K562 (cell line): Measurements from ENCODE around the gene LRRC41. TPM values are rescaled to one million over a fixed set of nuclear protein-coding genes. Genes with fewer than 3 reads are reported as not detected.

Experiments used
- HCFC1 ChIP-seq: IDR thresholded peaks from 2 replicates; pipeline ENCODE4 v1.6.1; 2012; ENCODE audit warnings: low read depth, low read length, improper control_type of control experiment
- KLF16 ChIP-seq: IDR thresholded peaks from 2 replicates; pipeline ENCODE4 v1.6.1; 2016; ENCODE audit warnings: antibody characterized with exemption
- MCM5 ChIP-seq: fragments of 450-650 bp; IDR thresholded peaks from 2 replicates; pipeline ENCODE4 v1.6.1; 2016; ENCODE audit warnings: low read depth
- MEF2A ChIP-seq: IDR thresholded peaks from 2 replicates; pipeline ENCODE4 v1.6.1; 2011; ENCODE audit warnings: low read depth, mild to moderate bottlenecking, low read length, moderate library complexity; ENCODE audit not compliant: control insufficient read depth
- NFXL1 ChIP-seq: fragments of 450-650 bp; formaldehyde crosslinking; IDR thresholded peaks from 2 replicates; pipeline ENCODE4 v1.4.0; 2021; ENCODE audit warnings: mild to moderate bottlenecking
- OTX1 ChIP-seq: fragments of 450-650 bp; formaldehyde crosslinking; IDR thresholded peaks from 2 replicates; pipeline ENCODE4 v1.4.0; 2022; ENCODE audit warnings: mild to moderate bottlenecking
- SOX6 ChIP-seq: fragments of 450-650 bp; IDR thresholded peaks from 2 replicates; pipeline ENCODE4 v1.6.1; 2014; ENCODE audit warnings: mild to moderate bottlenecking
- ZNF212 ChIP-seq: fragments of 450-650 bp; formaldehyde crosslinking; IDR thresholded peaks from 2 replicates; pipeline ENCODE4 v1.4.0; 2020; ENCODE audit warnings: mild to moderate bottlenecking
- ZNF324 ChIP-seq: fragments of 250-450 bp; sonication (Bioruptor Pico); IDR thresholded peaks from 2 replicates; pipeline ENCODE4 v1.4.0; 2020; ENCODE audit warnings: mild to moderate bottlenecking
- ZNF444 ChIP-seq: fragments of 250-450 bp; sonication (Bioruptor Pico); IDR thresholded peaks from 2 replicates; pipeline ENCODE4 v1.4.0; 2020; ENCODE audit warnings: mild to moderate bottlenecking, moderate library complexity
- ZNF584 ChIP-seq: fragments of 200-800 bp; sonication (Bioruptor generic); IDR thresholded peaks from 2 replicates; pipeline ENCODE4 v1.6.1; 2016; ENCODE audit warnings: low read depth, mild to moderate bottlenecking, missing genetic modification characterization, missing compliant biosample characterization
- polyA plus RNA-seq, 8 experiments: library from polyadenylated mRNA; depleted of rRNA in 4 of 8; stranded (reverse) in 5 of 8; unstranded in 3 of 8; fragments of >200 nt; fragmentation: Nextera tagmentation in 2 of 8; fragmentation: Illumina TruSeq in 1 of 8; extraction: Ambion mirVana in 2 of 8; extraction: Trizol in 1 of 8; gene quantifications; 2 replicates each; pipeline versions ENCODE4 v1.2.1 to v1.2.3, GENCODE V29; 2011 to 2014; ENCODE audit warnings: inconsistent platforms in 1 of 8, missing spikeins in 1 of 8
- total RNA-seq, 7 experiments: library from RNA; depleted of rRNA in 6 of 7; stranded (reverse); fragments of >200 nt in 6 of 7; fragmentation: Illumina TruSeq in 2 of 7; extraction: Trizol in 2 of 7; gene quantifications; 2 replicates each; pipeline versions ENCODE4 v1.2.1 to v1.2.3, GENCODE V29; 2011 to 2021; ENCODE audit warnings: low replicate concordance in 1 of 7
- TF ChIP-seq, protein P1 (sequence below): fragments of 250-450 bp; sonication (Bioruptor Pico); IDR thresholded peaks from 2 replicates; pipeline ENCODE4 v1.8.0; 2022; ENCODE audit warnings: inconsistent platforms, mild to moderate bottlenecking, moderate library complexity, borderline replicate concordance
- TF ChIP-seq, protein P2 (sequence below): fragments of 250-450 bp; sonication (Bioruptor Pico); IDR thresholded peaks from 2 replicates; pipeline ENCODE4 v1.5.0; 2020; ENCODE audit warnings: mild to moderate bottlenecking, borderline replicate concordance
- TF ChIP-seq, protein P3 (sequence below), 2 experiments: fragments of 450-650 bp; conservative IDR thresholded peaks; 2 replicates each; pipeline ENCODE4 v1.6.1; 2017; ENCODE audit warnings: mild to moderate bottlenecking in 2 of 2, moderate library complexity in 2 of 2

LRRC41 gene
- total and polyA plus RNA-seq, 9 of the 15 experiments (the other 6 are each of a cell fraction or from before 2014, with no cell fraction given), result 10.5 to 64.7 (median 44.2) TPM

DNA sequence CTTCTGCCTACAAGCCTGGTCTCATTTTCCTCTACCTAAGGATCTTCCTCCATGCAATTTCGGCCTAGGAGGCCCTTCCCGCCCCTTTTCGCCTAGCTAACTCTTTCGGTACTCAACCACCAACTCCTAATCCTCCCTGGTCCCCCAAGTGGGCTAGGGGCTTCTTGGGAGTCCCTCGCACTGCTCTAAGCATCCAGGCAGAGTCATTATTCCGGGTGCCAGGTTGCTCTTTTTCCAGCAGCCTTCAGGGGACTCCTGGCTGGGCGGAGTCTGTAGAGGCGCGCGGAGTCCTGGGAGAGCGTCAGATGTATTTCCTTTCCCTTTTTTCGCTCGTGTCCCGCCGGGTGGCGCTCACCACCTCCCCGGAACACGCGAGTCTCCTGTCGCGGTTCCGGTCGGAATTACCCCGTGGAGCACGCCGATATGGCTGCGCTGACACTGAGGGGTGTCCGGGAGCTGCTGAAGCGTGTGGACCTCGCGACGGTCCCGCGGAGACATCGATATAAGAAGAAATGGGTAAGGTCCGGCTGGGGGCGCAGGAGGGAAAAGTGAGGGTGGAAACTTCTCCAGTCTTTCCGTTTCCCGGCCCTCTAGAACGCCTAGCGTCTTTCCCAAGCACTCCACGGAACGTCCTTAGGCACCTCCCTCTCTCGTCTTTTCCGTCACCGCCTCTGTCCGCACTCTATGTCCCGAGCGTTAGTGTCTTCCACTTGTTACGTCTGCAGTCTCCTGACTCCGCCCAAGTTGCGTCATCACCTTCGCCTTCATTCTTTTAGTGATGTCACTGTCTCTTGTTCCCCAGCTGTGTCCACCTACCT is 37.2 kb upstream of the LRRC41 start, which contains the start of gene NSUN4 (continued):
- TF ChIP-seq ZNF324 (CRISPR knock-in tag), result no peak
- TF ChIP-seq HCFC1, result peak; percentile 86
- no peak; the same call in 1 of the 2 replicates for TF ChIP-seq OTX1 (CRISPR knock-in tag)
- TF ChIP-seq, protein P1, sequence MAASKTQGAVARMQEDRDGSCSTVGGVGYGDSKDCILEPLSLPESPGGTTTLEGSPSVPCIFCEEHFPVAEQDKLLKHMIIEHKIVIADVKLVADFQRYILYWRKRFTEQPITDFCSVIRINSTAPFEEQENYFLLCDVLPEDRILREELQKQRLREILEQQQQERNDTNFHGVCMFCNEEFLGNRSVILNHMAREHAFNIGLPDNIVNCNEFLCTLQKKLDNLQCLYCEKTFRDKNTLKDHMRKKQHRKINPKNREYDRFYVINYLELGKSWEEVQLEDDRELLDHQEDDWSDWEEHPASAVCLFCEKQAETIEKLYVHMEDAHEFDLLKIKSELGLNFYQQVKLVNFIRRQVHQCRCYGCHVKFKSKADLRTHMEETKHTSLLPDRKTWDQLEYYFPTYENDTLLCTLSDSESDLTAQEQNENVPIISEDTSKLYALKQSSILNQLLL (CRISPR knock-in tag), result no peak
- peak; percentile 63 for TF ChIP-seq KLF16
- peak; percentile 79 for TF ChIP-seq SOX6
- TF ChIP-seq, protein P2, sequence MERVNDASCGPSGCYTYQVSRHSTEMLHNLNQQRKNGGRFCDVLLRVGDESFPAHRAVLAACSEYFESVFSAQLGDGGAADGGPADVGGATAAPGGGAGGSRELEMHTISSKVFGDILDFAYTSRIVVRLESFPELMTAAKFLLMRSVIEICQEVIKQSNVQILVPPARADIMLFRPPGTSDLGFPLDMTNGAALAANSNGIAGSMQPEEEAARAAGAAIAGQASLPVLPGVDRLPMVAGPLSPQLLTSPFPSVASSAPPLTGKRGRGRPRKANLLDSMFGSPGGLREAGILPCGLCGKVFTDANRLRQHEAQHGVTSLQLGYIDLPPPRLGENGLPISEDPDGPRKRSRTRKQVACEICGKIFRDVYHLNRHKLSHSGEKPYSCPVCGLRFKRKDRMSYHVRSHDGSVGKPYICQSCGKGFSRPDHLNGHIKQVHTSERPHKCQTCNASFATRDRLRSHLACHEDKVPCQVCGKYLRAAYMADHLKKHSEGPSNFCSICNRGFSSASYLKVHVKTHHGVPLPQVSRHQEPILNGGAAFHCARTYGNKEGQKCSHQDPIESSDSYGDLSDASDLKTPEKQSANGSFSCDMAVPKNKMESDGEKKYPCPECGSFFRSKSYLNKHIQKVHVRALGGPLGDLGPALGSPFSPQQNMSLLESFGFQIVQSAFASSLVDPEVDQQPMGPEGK, result no peak
- TF ChIP-seq ZNF212 (CRISPR knock-in tag), result 0 out of 2 replicates have a peak, but pooled peaks have one; percentile 40
- TF ChIP-seq, protein P3, sequence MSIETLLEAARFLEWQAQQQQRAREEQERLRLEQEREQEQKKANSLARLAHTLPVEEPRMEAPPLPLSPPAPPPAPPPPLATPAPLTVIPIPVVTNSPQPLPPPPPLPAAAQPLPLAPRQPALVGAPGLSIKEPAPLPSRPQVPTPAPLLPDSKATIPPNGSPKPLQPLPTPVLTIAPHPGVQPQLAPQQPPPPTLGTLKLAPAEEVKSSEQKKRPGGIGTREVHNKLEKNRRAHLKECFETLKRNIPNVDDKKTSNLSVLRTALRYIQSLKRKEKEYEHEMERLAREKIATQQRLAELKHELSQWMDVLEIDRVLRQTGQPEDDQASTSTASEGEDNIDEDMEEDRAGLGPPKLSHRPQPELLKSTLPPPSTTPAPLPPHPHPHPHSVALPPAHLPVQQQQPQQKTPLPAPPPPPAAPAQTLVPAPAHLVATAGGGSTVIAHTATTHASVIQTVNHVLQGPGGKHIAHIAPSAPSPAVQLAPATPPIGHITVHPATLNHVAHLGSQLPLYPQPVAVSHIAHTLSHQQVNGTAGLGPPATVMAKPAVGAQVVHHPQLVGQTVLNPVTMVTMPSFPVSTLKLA (conservative IDR thresholded peaks at IDR 0.05), result peak; percentile 96 to 98
- TF ChIP-seq ZNF444 (CRISPR knock-in tag), result 0 out of 2 replicates have a peak, but pooled peaks have one; percentile 35
- no peak for TF ChIP-seq MCM5
- TF ChIP-seq ZNF584 (CRISPR knock-in tag), result peak; percentile 44; the same call in 1 of the 2 replicates
- TF ChIP-seq MEF2A, result 0 out of 2 replicates have a peak, but pooled peaks have one; percentile 21
- no peak for TF ChIP-seq NFXL1 (CRISPR knock-in tag)
